ENCODE measurements around the gene GPA33.

GRCh38 chr1:167119696-167120095 is 29.5 kb upstream of the GPA33 start:
- no peak for TF ChIP-seq CTCF (IDR thresholded peaks at IDR 0.05; ENCODE audit: low read length)
- no peak for TF ChIP-seq EZH2 (IDR thresholded peaks at IDR 0.05; ENCODE audit: borderline replicate concordance, low read length)
